HG03354 (cell line): Measurements from ENCODE around the gene ZNF292.
"Not testable (repeated sequence)": the region's sequence is repeated elsewhere in the genome, so short reads cannot be mapped to it uniquely, and the experiment has no call there.

Experiments
- ATAC-seq: cut with Tn5 transposase; IDR thresholded peaks from one replicate; pipeline ENCODE4 v1.9.1; 2021; ENCODE audit warnings: mild to moderate bottlenecking; ENCODE audit not compliant: unreplicated experiment, poor library complexity, severe bottlenecking

ZNF292 gene

GRCh38 chr6:87251725-87252124, 96.4 kb downstream of the ZNF292 start:
- ATAC-seq: no peak

GRCh38 chr6:87257046-87257445, 101.7 kb downstream of the ZNF292 start:
- no peak for ATAC-seq

- no peak for ATAC-seq
Measured at GRCh38 chr6:87257565-87257964, 102.2 kb downstream of the ZNF292 start.

DNA sequence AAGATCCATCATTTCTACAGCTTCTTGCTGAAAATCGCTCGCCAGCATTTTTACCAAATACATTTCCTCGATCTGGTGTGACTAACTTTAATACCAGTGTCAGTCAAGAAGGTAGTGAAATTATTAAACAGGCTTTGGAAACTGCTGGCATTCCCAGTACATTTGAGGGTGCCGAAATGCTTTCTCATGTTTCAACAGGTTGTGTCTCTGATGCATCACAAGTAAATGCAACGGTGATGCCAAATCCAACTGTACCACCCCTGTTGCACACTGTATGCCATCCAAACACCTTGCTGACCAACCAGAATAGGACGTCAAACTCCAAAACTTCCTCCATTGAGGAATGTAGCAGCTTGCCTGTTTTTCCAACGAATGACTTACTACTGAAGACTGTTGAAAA, 102.6 kb downstream of the ZNF292 start:
- ATAC-seq: no peak

GRCh38 chr6:87259791-87260190, 104.4 kb downstream of the ZNF292 start:
- ATAC-seq: no peak

DNA sequence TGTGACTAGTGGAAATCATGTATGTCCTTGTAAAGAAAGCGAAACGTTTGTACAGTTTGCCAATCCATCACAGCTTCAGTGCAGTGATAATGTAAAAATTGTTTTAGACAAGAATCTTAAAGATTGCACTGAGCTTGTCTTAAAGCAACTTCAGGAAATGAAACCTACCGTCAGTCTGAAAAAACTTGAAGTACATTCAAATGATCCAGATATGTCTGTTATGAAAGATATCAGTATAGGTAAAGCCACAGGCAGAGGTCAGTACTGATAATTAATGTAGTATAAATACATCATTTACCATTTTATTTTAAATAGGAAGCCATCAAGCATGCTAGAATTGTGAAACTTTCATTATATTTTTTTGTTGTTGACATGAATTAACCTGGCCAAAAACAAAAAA, 106.2 kb downstream of the ZNF292 start:
- ATAC-seq: no peak

- no peak for ATAC-seq
Measured at GRCh38 chr6:87264481-87264880, 109.1 kb downstream of the ZNF292 start.

DNA sequence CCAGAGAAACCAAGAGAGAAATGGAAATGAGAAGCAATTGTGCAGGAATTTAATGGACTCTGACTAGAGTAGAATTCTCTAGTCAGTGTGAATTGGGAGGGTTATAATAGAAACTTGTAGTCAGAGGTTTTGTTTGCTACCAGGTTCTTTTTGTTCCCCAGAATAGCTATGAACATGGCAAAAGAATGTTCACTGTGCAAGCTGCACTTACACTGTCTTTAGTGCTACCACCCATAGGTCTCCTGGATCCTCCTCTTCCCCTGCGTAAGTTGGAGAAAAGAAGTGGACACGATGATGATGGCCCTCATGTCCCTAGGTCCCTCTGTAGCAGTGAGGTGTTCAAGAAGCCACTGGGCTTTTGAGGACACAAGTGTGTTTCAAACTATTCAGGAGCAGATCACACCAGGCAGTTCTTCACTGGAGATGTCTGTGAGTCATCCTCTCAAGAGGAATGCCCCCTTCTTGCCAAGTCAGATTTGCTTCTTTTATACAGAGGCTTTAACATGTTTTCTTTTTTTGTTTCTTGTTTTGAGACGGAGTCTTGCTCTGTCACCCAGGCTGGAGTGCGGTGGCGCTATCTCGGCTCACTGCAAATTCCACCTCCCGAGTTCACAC, 119.4 kb downstream of the ZNF292 start:
- ATAC-seq: no peak

- no peak for ATAC-seq
Measured at GRCh38 chr6:87276624-87277023, 121.3 kb downstream of the ZNF292 start.

- ATAC-seq: no peak
Measured at GRCh38 chr6:87277123-87277522, 121.8 kb downstream of the ZNF292 start.

GRCh38 chr6:87279196-87279595, 123.8 kb downstream of the ZNF292 start:
- no peak for ATAC-seq

DNA sequence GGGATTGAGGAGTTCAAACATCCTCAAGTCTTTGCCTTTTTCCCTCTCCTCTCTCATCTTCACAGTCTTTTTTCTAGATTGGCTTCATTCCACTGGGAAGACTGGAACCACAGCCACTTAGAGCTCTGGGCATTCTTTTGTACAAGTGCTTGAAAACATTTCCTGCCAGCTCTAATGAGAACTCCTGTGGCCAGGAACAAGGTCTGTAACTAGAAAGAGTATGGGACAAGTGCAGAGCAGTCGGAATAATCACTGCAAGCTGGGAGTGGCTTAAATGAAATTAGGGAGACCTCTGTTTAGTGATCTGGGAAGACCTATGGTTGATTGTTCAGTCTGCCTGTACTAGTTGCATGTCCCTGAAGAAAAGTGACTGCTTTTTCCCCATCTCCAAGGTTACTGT, 126.1 kb downstream of the ZNF292 start:
- ATAC-seq: no peak

GRCh38 chr6:87282743-87283142, 127.4 kb downstream of the ZNF292 start:
- ATAC-seq: no peak

- ATAC-seq: no peak
Measured at GRCh38 chr6:87283461-87283860, 128.1 kb downstream of the ZNF292 start.

DNA sequence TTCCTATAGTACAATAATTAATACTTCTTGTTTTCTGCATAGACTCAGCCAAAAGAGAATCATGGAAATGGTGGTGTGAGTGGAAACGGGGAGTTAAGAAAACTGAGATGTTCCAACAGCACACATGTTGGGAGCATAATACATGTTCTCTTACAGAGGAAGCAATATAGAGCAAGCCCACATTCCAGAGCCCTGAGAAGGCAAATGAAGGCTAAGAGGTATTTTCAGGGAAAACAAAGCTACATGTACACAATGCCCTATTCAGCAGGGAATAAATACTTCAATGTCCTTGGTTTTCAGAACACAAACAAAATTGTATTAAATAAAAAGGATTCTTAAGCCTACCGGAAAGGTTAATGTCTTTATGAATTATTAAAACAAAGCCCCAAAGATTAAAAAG, 131.9 kb downstream of the ZNF292 start:
- ATAC-seq: no peak

- no peak for ATAC-seq
Measured at GRCh38 chr6:87289571-87289970, 134.2 kb downstream of the ZNF292 start.

DNA sequence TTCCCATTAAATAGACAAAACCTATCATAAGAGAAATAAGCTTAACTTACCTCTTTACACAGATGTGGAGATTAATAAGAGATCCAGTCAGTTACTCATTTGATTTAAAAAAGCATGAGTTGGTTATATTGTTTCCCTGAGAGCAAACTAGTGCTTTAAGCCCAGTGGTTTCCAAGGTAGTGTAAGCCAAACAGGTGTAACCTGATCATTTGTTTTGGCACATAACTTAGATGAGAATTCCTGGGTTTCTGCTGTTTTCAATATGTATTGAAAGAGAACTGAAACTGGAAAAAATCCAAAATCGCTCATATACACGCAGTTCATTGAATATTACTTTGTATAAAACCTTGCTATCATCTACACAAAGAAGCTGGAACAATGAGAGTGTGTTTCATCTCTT, 136.5 kb downstream of the ZNF292 start:
- no peak for ATAC-seq

GRCh38 chr6:87293526-87293925, 138.2 kb downstream of the ZNF292 start:
- no peak for ATAC-seq

GRCh38 chr6:87297119-87297518, 141.8 kb downstream of the ZNF292 start:
- no peak for ATAC-seq

DNA sequence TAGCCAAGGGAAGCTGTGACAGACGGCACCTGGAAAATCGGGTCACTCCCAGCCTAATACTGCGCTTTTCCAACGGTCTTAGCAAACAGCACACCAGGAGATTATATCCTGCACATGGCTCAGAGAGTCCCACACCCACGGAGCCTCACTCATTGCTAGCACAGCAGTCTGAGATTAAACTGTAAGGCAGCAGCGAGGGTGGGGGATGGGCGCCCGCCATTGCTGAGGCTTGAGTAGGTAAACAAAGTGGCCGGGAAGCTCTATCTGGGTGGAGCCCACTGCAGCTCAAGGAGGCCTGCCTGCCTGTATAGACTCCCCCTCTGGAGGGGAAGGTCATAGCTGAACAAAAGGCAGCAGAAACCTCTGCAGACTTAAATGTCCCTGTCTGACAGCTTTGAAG, 145.9 kb downstream of the ZNF292 start:
- ATAC-seq: not testable (repeated sequence)

- no peak for ATAC-seq
Measured at GRCh38 chr6:87308970-87309369, 153.6 kb downstream of the ZNF292 start.

DNA sequence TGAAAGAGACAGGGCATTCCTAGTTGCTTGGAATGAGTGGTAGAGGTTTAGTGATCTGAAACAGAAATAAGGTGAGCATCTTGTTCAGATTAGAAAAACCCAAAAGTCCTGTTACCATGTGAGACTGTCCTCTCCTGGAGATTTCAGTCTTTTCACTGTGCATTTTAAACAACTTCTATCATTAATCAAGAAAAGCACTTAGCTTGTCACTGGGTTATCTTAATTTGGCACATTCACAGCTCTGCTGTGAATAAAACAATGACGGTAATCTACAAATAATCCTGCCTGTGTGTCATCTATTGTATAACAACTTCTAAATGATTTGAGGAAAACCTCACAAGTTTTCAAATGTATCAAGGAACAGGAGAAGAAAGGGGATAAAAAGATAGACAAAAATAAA, 157.5 kb downstream of the ZNF292 start:
- ATAC-seq: no peak
